Mucosa of stomach (tissue), 1 donor: ENCODE measurements around the gene TULP3.

Source experiments
- H3K27me3 ChIP-seq: one replicate; pipeline ENCODE4 v1.7.0; 2013; ENCODE audit warnings: mild to moderate bottlenecking, low read length; ENCODE audit not compliant: control insufficient read depth, insufficient read depth
- H3K36me3 ChIP-seq: one replicate; pipeline ENCODE4 v1.7.0; 2013; ENCODE audit warnings: low read length; ENCODE audit not compliant: control insufficient read depth, insufficient read depth
- H3K4me1 ChIP-seq: one replicate; pipeline ENCODE4 v1.7.0; 2013; ENCODE audit warnings: mild to moderate bottlenecking, low read length; ENCODE audit not compliant: control insufficient read depth, insufficient read depth
- H3K4me3 ChIP-seq: one replicate; pipeline ENCODE4 v1.7.0; 2013; ENCODE audit warnings: low read length
- H3K9ac ChIP-seq: one replicate; pipeline ENCODE4 v1.7.0; 2013; ENCODE audit warnings: mild to moderate bottlenecking, low read length, moderate library complexity
- H3K9me3 ChIP-seq: one replicate; pipeline ENCODE4 v1.7.0; 2013; ENCODE audit warnings: mild to moderate bottlenecking, low read length, moderate library complexity; ENCODE audit not compliant: control insufficient read depth
- donor health status: Pancreatic carcinoma.

Gene TULP3, protein sequence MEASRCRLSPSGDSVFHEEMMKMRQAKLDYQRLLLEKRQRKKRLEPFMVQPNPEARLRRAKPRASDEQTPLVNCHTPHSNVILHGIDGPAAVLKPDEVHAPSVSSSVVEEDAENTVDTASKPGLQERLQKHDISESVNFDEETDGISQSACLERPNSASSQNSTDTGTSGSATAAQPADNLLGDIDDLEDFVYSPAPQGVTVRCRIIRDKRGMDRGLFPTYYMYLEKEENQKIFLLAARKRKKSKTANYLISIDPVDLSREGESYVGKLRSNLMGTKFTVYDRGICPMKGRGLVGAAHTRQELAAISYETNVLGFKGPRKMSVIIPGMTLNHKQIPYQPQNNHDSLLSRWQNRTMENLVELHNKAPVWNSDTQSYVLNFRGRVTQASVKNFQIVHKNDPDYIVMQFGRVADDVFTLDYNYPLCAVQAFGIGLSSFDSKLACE

DNA sequence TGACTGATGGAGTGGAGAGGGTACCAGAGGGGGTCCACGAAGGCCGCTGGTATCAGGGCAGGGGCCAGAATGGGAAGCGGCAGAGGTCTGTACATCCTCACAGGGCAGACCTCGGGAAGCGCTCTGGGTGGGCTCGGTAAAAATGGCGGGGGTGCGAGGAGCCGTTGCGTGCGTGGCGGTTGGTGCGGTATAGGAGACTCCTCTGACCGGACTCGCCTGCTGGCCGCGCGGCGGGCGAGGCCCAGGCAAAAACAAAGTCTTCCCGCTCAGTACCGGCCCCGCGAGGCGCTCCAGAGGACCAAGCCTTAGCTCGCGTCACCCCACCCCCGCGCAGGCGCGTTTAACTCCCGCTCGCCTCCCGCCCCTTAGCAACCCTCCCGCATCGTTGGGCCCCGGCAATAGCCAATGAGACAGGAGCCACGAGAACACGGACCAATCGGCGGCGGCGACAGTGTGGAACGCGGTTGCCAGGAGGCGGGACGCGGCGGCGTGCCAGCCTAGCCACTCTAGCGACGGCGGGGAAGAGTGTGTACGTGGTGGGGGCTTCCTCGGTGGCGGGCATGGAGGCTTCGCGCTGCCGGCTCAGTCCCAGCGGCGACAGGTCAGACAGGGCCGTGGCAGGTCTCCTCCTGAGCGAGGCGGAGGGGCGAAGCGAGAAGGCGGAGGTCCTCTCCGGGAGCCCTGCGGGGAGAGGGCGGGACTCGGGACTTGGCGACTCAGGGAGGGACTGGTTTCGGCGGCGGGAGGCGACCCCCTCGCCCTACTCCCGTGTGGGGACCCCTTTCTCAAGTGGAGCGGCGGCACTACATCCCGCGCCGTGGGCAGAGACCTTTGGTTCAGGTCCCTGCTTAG is at the start of gene TULP3:
Gene TULP3, plus strand, starts transcription at position 504 of the 852 bp plus-strand sequence. Its CDS starts 57 bp downstream, at position 561.
- peak within 1 kb of the TSS; percentile 84 for H3K4me3 ChIP-seq
- H3K4me1 ChIP-seq = peaks cover 5% of the 10 kb centered on the region
- H3K9ac ChIP-seq = peak within 1 kb of the TSS; percentile 92
- H3K27me3 ChIP-seq = no peaks in the 10 kb centered on the region
- H3K9me3 ChIP-seq = no peaks in the 10 kb centered on the region
- no peaks in the 10 kb centered on the region for H3K36me3 ChIP-seq

DNA sequence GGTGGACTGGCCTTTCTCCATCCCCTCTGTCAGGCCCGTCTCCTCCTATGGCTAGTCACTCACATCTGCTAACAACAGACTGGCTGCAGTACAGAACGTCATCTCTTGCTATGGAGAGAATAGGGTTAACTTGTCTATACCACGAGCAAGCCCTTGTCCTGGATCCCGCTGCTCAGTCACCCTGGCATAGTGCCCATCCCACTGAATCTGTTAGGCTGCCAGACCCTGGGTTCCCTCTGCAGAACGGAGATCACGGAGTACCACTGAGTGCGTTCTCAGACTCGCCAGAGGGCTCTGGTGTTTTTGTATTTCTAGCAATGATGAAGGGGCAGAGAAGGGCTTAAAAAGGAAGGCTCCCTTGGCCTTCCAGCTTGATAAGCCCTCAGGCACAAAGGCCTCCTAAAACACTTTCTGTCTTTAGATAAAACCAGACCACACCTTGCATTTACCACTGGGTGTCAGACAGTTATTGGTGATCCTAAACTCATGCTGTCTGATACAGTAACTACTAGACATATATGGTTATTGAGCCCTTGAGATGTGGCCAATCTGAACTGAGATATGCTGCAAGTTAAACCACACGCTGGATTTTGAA is 49.5 kb upstream of the TULP3 start:
- Histone ChIP-seq H3K9ac (no peak overlapping the region), H3K9me3 (no peaks in the 10 kb centered on the region), H3K27me3 (no peaks in the 10 kb centered on the region), H3K4me1 (no peaks in the 10 kb centered on the region), H3K4me3 (no peak overlapping the region), H3K36me3 (no peaks in the 10 kb centered on the region)

DNA sequence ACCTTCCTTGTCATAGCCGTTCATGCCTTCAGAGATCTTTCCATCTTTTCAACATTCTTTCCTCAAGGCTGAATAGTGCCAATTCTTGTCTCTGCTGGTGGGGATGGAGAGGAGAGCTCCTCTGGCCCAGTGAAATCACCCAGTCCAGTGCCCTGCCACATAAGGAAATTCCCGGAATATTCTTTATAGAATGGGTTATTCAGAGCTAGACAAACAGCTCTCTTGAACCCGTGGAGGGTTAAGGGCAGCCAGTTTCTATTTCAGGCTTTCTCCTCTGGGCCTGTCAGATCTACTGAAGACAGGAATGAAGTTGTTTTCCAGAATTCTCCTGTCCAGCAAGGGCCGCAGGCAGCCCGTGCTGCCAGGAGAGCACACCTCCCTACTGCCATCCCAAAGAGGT is 47.7 kb upstream of the TULP3 start:
- Histone ChIP-seq H3K36me3 (no peaks in the 10 kb centered on the region), H3K4me3 (no peak overlapping the region), H3K9me3 (no peaks in the 10 kb centered on the region), H3K27me3 (no peaks in the 10 kb centered on the region), H3K9ac (no peak overlapping the region), H3K4me1 (no peaks in the 10 kb centered on the region)

DNA sequence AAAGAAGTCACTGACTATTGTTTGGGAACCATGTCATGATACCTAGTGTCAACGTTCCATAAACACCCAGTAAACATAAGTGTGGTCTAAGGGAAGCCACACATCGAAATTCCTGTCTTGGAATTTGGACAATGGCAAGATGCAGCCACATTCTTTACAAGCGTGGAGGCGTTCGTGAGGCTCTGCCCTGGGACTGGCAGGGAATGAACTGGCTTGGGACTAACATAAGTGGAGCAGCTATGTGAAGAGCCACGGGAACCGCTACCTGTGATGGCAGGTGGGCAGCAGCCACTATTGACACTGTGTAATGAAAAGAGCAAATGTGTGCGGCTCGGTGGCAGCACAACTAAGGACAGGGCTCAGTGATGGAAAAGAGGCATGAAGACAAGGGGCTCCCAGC is 45.9 kb upstream of the TULP3 start:
- no peak overlapping the region for H3K9ac ChIP-seq
- H3K27me3 ChIP-seq = no peaks in the 10 kb centered on the region
- H3K4me1 ChIP-seq = peaks cover 7% of the 10 kb centered on the region
- no peaks in the 10 kb centered on the region for H3K9me3 ChIP-seq
- H3K36me3 ChIP-seq = no peaks in the 10 kb centered on the region
- H3K4me3 ChIP-seq = no peak overlapping the region

DNA sequence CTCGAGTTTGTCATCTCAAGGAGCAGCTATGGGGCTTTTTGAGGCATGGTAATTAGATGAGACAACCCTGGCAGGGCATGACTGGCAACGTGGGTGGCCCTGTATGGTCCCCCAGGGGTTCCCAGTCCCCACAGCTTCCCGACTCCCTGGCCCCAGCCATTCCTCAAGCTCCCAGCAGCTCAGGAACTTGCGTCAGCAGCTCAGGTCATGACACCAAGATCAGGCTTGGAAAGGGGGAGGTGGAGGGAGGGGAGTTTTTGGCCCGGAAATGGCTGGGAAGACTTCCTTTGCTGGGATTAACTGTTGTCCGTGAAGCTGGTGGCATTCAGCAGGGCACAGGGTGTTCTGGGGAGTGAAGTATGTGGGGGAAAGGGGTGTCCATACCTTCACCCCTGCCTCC is 45.4 kb upstream of the TULP3 start:
- Histone ChIP-seq H3K36me3 (no peaks in the 10 kb centered on the region), H3K9me3 (no peaks in the 10 kb centered on the region), H3K4me3 (no peak overlapping the region), H3K4me1 (peaks cover 8% of the 10 kb centered on the region), H3K27me3 (no peaks in the 10 kb centered on the region), H3K9ac (no peak overlapping the region)

DNA sequence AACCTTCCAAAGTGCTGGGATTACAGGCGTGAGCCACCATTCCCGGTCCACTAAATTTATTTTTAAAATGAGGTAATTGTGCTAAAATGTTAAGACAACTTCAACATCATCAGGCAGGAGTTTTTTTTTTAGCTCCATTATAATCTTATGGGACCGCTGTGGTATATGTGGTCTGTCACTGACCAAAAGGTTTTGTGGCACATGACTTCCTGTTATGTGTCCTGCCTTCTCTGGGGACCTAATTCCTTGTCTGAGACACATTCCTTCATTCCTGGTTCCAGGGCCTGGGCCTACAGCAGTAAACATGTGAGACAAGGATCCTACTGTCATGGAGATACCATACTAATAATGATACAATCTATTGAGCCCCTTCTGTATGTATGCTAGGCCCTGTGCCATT is 38.8 kb upstream of the TULP3 start:
- Histone ChIP-seq H3K9ac (no peak overlapping the region), H3K4me3 (no peak overlapping the region), H3K9me3 (no peaks in the 10 kb centered on the region), H3K27me3 (no peaks in the 10 kb centered on the region), H3K4me1 (peaks cover 8% of the 10 kb centered on the region), H3K36me3 (no peaks in the 10 kb centered on the region)

DNA sequence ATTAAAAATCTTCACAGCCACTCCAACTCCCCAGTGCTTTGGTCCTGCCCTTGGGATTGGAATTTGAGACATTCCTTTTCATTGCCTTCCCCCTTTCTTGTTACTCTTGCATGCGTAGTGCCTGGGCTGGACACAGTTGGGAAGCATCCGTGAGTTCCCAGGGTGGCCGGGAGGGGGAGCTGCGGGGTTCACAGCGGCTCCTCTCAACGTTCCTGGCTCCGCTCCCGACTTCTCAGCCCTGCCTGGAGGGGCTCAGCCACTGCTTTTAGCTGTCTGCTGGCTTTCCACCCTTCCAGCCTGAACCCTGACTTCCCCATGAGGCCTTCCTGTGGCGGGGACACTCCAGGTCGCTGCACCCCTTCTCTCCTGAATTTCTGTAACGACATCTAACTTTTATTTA is 37.1 kb upstream of the TULP3 start:
- H3K4me3 ChIP-seq = no peak overlapping the region
- H3K27me3 ChIP-seq = no peaks in the 10 kb centered on the region
- H3K9ac ChIP-seq = no peak overlapping the region
- no peaks in the 10 kb centered on the region for H3K36me3 ChIP-seq
- peaks cover 8% of the 10 kb centered on the region for H3K4me1 ChIP-seq
- H3K9me3 ChIP-seq = no peaks in the 10 kb centered on the region

DNA sequence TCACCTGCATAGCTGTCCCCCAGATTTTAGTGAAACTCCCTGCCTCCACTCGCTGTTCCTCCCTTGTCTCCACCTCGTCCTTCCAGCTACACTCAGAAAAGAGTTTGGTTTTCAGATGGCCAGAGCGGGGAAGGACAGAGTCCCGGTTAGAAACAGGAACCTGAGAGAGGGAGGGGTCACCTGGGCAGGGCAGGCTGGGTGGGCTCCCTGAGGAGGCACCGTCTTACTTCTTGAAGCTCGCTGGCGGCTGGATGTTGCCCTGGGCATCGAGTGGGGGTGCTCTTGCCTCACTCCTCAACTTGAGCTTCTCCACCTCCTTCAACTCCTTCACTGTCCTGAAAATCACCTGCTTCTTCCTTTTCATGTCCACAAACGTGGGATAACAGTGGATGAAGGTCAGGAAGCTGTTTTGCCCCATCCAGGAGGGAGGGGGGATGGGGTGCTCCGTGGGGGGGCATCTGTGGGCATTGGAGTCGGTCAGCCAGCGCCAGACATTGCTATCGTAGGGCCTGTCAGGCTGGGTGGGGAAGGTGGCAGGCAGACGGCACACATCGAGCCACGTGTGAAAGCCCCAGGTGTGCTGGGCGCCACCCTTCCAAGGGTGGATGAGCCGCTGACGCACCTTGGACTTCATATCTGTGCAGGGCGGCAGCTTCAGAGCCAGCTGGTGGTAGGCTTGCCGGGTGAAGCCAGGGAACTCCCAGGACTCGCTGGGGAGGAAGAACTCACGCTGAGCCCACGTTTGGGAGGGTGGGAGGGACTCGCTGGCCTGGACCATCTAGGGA is 35.8 kb upstream of the TULP3 start:
- no peaks in the 10 kb centered on the region for H3K27me3 ChIP-seq
- no peaks in the 10 kb centered on the region for H3K36me3 ChIP-seq
- H3K9ac ChIP-seq = no peak overlapping the region
- H3K9me3 ChIP-seq = no peaks in the 10 kb centered on the region
- H3K4me3 ChIP-seq = no peak overlapping the region
- H3K4me1 ChIP-seq = no peaks in the 10 kb centered on the region

DNA sequence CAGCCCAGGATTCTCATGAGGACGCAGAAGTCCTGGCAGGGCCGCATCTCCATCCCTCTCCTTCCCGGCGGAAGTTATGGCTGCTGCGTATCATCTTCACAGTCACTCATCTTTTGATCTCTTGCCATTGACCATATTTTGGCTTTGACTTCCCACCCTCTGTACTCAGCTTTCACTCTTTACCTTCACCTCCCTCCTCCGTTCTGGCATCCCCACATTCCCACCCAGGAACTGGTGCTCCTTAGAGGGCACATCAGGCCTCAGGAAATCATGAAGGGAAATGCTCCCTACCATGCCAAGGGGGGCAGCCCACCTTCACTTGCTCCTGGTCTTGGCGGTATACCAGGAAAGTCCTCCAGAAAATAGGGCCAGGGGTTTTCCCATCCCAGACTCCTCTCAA is 35.1 kb upstream of the TULP3 start:
- H3K4me1 ChIP-seq = no peaks in the 10 kb centered on the region
- H3K27me3 ChIP-seq = no peaks in the 10 kb centered on the region
- no peak overlapping the region for H3K4me3 ChIP-seq
- H3K9ac ChIP-seq = no peak overlapping the region
- no peaks in the 10 kb centered on the region for H3K9me3 ChIP-seq
- no peaks in the 10 kb centered on the region for H3K36me3 ChIP-seq

DNA sequence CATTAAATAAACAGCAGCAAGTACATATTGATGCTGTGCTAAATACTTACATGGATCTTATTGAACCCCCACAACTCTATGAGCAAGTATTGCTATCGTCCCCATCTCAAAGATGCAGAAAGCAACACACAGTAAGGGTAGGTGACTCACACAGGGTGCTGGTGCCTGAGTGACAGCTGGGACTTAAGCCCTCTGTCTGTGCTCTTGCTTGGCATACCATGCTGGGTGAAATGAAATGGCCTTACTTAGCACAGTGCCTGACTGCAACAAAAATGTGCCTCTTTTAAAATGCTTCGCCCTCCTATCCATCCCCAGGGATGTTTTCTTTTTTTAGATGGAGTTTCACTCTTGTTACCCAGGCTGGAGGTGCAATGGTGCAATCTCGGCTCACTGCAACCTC is 34.6 kb upstream of the TULP3 start:
- no peak overlapping the region for H3K9ac ChIP-seq
- no peaks in the 10 kb centered on the region for H3K9me3 ChIP-seq
- no peak overlapping the region for H3K4me3 ChIP-seq
- H3K36me3 ChIP-seq = no peaks in the 10 kb centered on the region
- H3K4me1 ChIP-seq = no peaks in the 10 kb centered on the region
- no peaks in the 10 kb centered on the region for H3K27me3 ChIP-seq

DNA sequence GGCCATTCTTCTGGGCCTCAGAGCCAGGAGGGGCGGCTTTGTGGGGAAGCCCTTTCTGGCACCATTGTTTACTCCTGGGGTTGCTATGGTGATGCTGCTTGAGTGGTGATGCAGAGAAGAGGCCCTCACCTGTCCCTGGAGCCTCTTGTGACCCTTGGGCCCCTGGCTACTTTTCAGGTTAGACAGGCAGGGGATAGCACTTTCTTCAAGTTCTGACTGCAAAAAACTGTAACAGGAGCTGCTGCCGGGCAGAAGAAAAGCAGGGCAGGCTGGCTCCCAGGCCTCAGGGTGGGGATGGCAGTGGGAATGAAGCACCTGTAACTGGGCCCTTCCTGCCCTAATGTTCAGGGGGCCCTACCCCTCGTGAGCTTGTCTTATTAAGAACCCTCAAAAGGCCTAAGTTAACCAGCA is 33.7 kb upstream of the TULP3 start, which contains the start of gene TEX52:
Gene TEX52, minus strand, starts transcription at position 19 of the 411 bp plus-strand sequence. Its CDS starts 13 bp downstream, at position 6.
- Histone ChIP-seq H3K9me3 (no peaks in the 10 kb centered on the region), H3K27me3 (no peaks in the 10 kb centered on the region), H3K4me3 (no peak within 1 kb of the TSS), H3K4me1 (no peaks in the 10 kb centered on the region), H3K9ac (no peak within 1 kb of the TSS), H3K36me3 (no peaks in the 10 kb centered on the region)
